ENCODE results near the gene MYMX.

DNA sequence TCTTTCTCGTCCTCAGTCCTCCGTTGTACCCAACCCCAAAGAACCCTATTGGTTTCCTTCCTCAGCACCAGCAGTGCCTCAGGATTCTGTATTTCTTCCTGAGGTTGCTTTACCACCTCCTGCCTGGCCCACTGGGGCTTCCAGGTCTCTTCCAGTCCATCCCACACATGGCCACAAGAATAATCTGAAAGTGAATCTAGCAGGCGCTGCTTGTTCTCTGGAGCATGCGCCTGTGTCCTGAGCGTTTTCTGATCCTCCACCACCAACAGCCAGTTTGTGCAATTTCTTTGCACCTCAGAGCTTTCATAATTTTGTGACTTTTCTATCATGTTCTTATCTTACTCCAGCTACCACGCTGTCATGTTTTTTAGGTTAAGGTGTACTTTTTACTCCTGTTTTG is 18.5 kb downstream of the MYMX start:
- TF ChIP-seq TAF1 (IDR thresholded peaks at IDR 0.05; ENCODE audit: borderline replicate concordance, low read depth, low read length) (no peak), POLR2AphosphoS5 (IDR thresholded peaks at IDR 0.05; ENCODE audit: low read depth, low read length) (no peak), POLR2A (IDR thresholded peaks at IDR 0.05; ENCODE audit: low read depth, low read length) (no peak)

All from GM12892 (cell line).